H1 (cell line): ENCODE measurements around the gene OGFR.

Source experiments
- CTCF ChIP-seq, 3 experiments: IDR thresholded peaks; 1 replicate in 2 of 3; 2 replicates in 1 of 3; pipeline versions ENCODE4 v1.5.1 to v1.6.1; 2011; ENCODE audit warnings: low read length in 3 of 3, mild to moderate bottlenecking in 3 of 3, inconsistent platforms in 2 of 3, low read depth in 1 of 3, moderate library complexity in 1 of 3; ENCODE audit not compliant: insufficient read depth in 1 of 3; ENCODE audit errors: control extremely low read depth in 1 of 3
- MAX ChIP-seq: IDR thresholded peaks from 2 replicates; pipeline ENCODE4 v1.6.1; 2012; ENCODE audit warnings: inconsistent platforms
- POLR2AphosphoS5 ChIP-seq: IDR thresholded peaks from 2 replicates; pipeline ENCODE4 v1.6.1; 2011; ENCODE audit warnings: low read depth, low read length
- SIN3A ChIP-seq, 2 experiments: IDR thresholded peaks in 1 of 2; conservative IDR thresholded peaks in 1 of 2; 2 replicates each; pipeline ENCODE4 v1.6.1; 2011 to 2012; ENCODE audit warnings: low read length in 2 of 2, improper control_type of control experiment in 1 of 2, low read depth in 1 of 2, mild to moderate bottlenecking in 1 of 2
- SIX5 ChIP-seq: IDR thresholded peaks from 2 replicates; pipeline ENCODE4 v1.6.1; 2011; ENCODE audit warnings: mild to moderate bottlenecking, low read depth, low read length
- TBP ChIP-seq: IDR thresholded peaks from 2 replicates; pipeline ENCODE4 v1.6.1; 2011; ENCODE audit warnings: low read depth, low read length, improper control_type of control experiment

DNA sequence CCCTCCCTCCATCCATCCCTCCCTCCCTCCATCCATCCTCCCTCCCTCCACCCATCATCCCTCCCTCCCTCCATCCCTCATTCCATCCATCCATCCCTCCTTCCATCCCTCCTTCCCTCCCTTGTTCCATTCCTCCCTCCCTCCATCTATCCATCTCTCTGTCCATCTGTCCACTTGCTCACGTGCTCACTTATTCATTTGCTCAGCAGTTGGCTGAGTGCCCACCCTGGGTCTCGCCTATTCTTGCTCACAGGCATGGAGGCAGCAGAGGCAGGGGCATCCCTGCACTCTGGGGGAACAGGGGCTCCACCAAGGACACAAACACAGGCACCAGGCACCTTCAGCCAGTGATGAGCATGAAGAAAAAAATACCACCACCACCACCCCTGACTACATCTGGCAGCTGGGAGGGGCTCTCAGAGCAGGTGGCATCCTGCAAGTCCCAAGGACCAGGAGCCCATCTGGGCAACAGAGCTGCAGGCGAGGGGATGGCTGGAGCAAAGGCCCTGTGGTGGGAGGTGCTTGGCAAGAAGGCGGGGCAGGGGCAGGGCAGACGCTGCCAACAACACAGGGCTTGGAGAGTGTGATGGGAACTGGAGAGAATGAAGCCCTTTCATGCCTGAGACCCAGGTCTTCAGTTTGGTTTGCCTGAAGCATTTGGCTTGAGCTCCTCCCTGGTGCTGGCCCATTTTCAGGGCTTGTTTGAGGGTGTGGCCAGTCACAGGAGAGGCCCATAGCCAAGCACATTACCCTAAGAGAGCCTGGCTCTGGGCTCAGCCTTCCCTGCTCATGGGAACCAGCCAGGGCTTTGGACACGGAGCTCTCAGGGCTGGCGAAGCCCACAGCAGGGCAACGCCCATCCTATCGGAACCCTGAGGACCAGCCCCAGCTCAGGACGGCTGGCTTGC lies 48.6 kb upstream of the OGFR start:
- TF ChIP-seq SIX5 = no peak
- TF ChIP-seq CTCF (IDR thresholded peaks at IDR 0.05; ENCODE audit: control extremely low read depth in 1 of 3, insufficient read depth in 1 of 3, low read depth in 1 of 3, low read length in 3 of 3) = no peak
- no peak for TF ChIP-seq TBP
- no peak for TF ChIP-seq POLR2AphosphoS5
- TF ChIP-seq SIN3A (conservative IDR thresholded peaks at IDR 0.05 in 1 of 2, IDR thresholded peaks at IDR 0.05 in 1 of 2; ENCODE audit: low read depth in 1 of 2, low read length in 2 of 2) = no peak
- TF ChIP-seq MAX = no peak
